ENCODE results near the gene TPPP3.

The TPPP3 gene

GRCh38 chr16:67403976-67404555 lies 10.8 kb upstream of the TPPP3 start:
- no peak for DNase-seq (ENCODE audit: extremely low spot score)
- POLR2A ChIA-PET, result no interaction called here
- no peak for TF ChIP-seq CTCF (IDR thresholded peaks at IDR 0.05; ENCODE audit: control extremely low read depth, extremely low read depth, low read depth, missing control alignments)
- CTCF ChIA-PET, result no interaction called here

DNA sequence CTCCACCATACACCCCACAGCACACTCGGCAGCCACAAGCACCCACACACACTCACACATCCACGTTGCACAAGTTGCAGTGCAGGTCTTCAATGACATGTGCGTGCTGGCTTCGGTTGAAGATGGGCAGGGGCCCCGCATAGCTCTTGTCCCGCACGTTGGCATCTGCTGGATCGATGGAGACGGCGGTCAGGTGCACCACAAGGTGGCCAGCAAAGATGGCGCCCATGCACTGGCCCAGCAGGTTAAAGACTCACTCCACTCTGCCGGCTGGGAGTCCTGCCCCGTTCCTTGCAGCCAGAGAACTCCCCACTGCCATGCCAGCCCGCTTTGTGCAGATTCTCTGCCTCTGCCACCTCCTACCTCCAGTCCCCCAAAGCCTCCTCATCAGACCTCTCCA lies 7.6 kb upstream of the TPPP3 start:
- no peak for TF ChIP-seq CTCF (IDR thresholded peaks at IDR 0.05; ENCODE audit: control extremely low read depth, extremely low read depth, low read depth, missing control alignments)
- ChIA-PET CTCF (interaction anchor here (1.0 to 4.8 kb wide), 8 partner anchors 10 to 383 kb away, joined by 3 to 24 read pairs (median 6); partner anchors contain the start of gene ZDHHC1), POLR2A (no interaction called here)
- no peak for DNase-seq (ENCODE audit: extremely low spot score)

- TF ChIP-seq CTCF (IDR thresholded peaks at IDR 0.05; ENCODE audit: control extremely low read depth, extremely low read depth, low read depth, missing control alignments), result no peak
- peak; percentile 22 for DNase-seq (ENCODE audit: extremely low spot score)
- POLR2A ChIA-PET, result no interaction called here
- CTCF ChIA-PET, result interaction anchor here (0.6 to 4.8 kb wide), 32 partner anchors 8 to 372 kb away, joined by 3 to 29 read pairs (median 6); partner anchors contain the start of genes FHOD1, PLEKHG4, TMEM208 and ZDHHC1
Observed at GRCh38 chr16:67399749-67400704, 6.7 kb upstream of the TPPP3 start.

GRCh38 chr16:67399218-67399733 lies 6.0 kb upstream of the TPPP3 start:
- POLR2A ChIA-PET, result no interaction called here
- peak; percentile 85 for DNase-seq (ENCODE audit: extremely low spot score)

GRCh38 chr16:67398546-67399217 lies 5.4 kb upstream of the TPPP3 start:
- POLR2A ChIA-PET, result no interaction called here
- DNase-seq (ENCODE audit: extremely low spot score), result no peak
- TF ChIP-seq CTCF (IDR thresholded peaks at IDR 0.05; ENCODE audit: control extremely low read depth, extremely low read depth, low read depth, missing control alignments), result no peak
- CTCF ChIA-PET, result interaction anchor here (0.6 to 4.8 kb wide), 13 partner anchors 8 to 157 kb away, joined by 3 to 29 read pairs (median 3); no protein-coding TSS in a partner anchor

More at GRCh38 chr16:67399218-67399733, 6.0 kb upstream of the TPPP3 start:
- peak; percentile 70 for TF ChIP-seq CTCF (IDR thresholded peaks at IDR 0.05; ENCODE audit: control extremely low read depth, extremely low read depth, low read depth, missing control alignments)
- CTCF ChIA-PET, result interaction anchor here (0.6 to 4.8 kb wide), 32 partner anchors 8 to 371 kb away, joined by 3 to 29 read pairs (median 5); partner anchors contain the start of genes FHOD1, PLEKHG4, TMEM208 and ZDHHC1
